SK-N-SH (cell line): ENCODE measurements around the gene RNF144B. TPM values are rescaled to one million over a fixed set of nuclear protein-coding genes. Genes with fewer than 3 reads are reported as not detected.

Experiments
- CTCF ChIA-PET: fragments of 300-600, 350-600 bp; formaldehyde crosslinking; extraction: SDS; loops from one replicate; lab custom pipeline; 2021; lab: Yijun Ruan, JAX
- POLR2A ChIA-PET: fragments of 350-600 bp; sonication (Branson Sonifier 250); formaldehyde crosslinking; extraction: SDS; loops from one replicate; lab custom pipeline; 2020; ENCODE audit warnings: antibody characterized with exemption, inconsistent platforms; lab: Yijun Ruan, JAX
- DNase-seq: peaks from one replicate; pipeline ENCODE4 v3.0.0; 2012
- H2AFZ ChIP-seq: fragments of 200-600 bp; sonication (generic); 2 replicates; pipeline ENCODE4 v1.8.1; 2016; ENCODE audit warnings: antibody characterized with exemption, mild to moderate bottlenecking, low read depth
- H3F3A ChIP-seq: fragments of 200-600 bp; sonication (generic); replicated peaks from 2 replicates; pipeline ENCODE3; 2016; ENCODE audit warnings: antibody characterized with exemption, mild to moderate bottlenecking; ENCODE audit not compliant: insufficient read depth
- H3K27ac ChIP-seq, 2 experiments: fragments of 200-500 bp in 1 of 2; fragments of 200-600 bp in 1 of 2; sonication (Bioruptor generic) in 1 of 2; sonication (generic), shearing (Covaris generic) in 1 of 2; 2 replicates each; pipeline versions ENCODE4 v1.5.1 to v1.6.1; 2014 to 2016; ENCODE audit warnings: low read depth in 2 of 2, inconsistent platforms in 1 of 2, low read length in 1 of 2, mild to moderate bottlenecking in 1 of 2, mixed read lengths in 1 of 2
- H3K27me3 ChIP-seq: fragments of 200-600 bp; sonication (generic), shearing (Covaris generic); 2 replicates; pipeline ENCODE4 v1.6.1; 2016; ENCODE audit warnings: mixed run types; ENCODE audit not compliant: insufficient read depth
- H3K36me3 ChIP-seq, 2 experiments: fragments of 200-500 bp in 1 of 2; fragments of 200-600 bp in 1 of 2; sonication (Bioruptor generic) in 1 of 2; sonication (generic) in 1 of 2; replicated peaks in 1 of 2; 2 replicates each; pipeline versions ENCODE3 to v1.5.1; 2014 to 2016; ENCODE audit warnings: low read length in 1 of 2, mild to moderate bottlenecking in 1 of 2; ENCODE audit not compliant: insufficient read depth in 2 of 2, control insufficient read depth in 1 of 2
- H3K4me1 ChIP-seq, 2 experiments: fragments of 200-500 bp in 1 of 2; fragments of 200-600 bp in 1 of 2; sonication (Bioruptor generic) in 1 of 2; sonication (generic), shearing (Covaris generic) in 1 of 2; 2 replicates each; pipeline versions ENCODE4 v1.5.1 to v1.6.1; 2014 to 2016; ENCODE audit warnings: low read depth in 1 of 2, low read length in 1 of 2, mixed run types in 1 of 2; ENCODE audit not compliant: insufficient read depth in 2 of 2, control insufficient read depth in 1 of 2
- H3K4me2 ChIP-seq: fragments of 200-600 bp; sonication (generic), shearing (Covaris generic); 2 replicates; pipeline ENCODE4 v1.6.1; 2017; ENCODE audit warnings: mixed run types
- H3K4me3 ChIP-seq, 2 experiments: fragments of 200-500 bp in 1 of 2; fragments of 200-600 bp in 1 of 2; sonication (Bioruptor generic) in 1 of 2; sonication (generic), shearing (Covaris generic) in 1 of 2; 2 replicates each; pipeline versions ENCODE4 v1.5.1 to v1.8.1; 2014 to 2016; ENCODE audit warnings: low read depth in 2 of 2, inconsistent platforms in 1 of 2, low read length in 1 of 2, mild to moderate bottlenecking in 1 of 2, mixed read lengths in 1 of 2, moderate library complexity in 1 of 2
- H3K79me2 ChIP-seq: fragments of 200-600 bp; sonication (generic); 2 replicates; pipeline ENCODE4 v1.8.1; 2017; ENCODE audit warnings: mild to moderate bottlenecking; ENCODE audit not compliant: insufficient read depth
- H3K9ac ChIP-seq: fragments of 200-600 bp; sonication (generic); 2 replicates; pipeline ENCODE4 v1.6.1; 2017; ENCODE audit warnings: mixed run types
- H3K9me2 ChIP-seq: fragments of 200-600 bp; sonication (generic); 2 replicates; pipeline ENCODE4 v1.6.1; 2017; ENCODE audit warnings: mixed run types
- H3K9me3 ChIP-seq: fragments of 200-600 bp; sonication (generic); 2 replicates; pipeline ENCODE4 v1.6.1; 2017; ENCODE audit warnings: mixed run types, mild to moderate bottlenecking, moderate library complexity
- H4K20me1 ChIP-seq: fragments of 200-600 bp; sonication (generic); 2 replicates; pipeline ENCODE4 v1.6.1; 2017; ENCODE audit warnings: mild to moderate bottlenecking, mixed run types; ENCODE audit not compliant: insufficient read depth
- CHD2 ChIP-seq: fragments of 150-350 bp; IDR thresholded peaks from 2 replicates; pipeline ENCODE4 v1.6.1; 2018; ENCODE audit warnings: low read length; ENCODE audit not compliant: partially characterized antibody
- ELF1 ChIP-seq: IDR thresholded peaks from 2 replicates; pipeline ENCODE4 v1.4.0; 2012
- FOXM1 ChIP-seq: IDR thresholded peaks from 2 replicates; pipeline ENCODE4 v1.4.0; 2012; ENCODE audit warnings: low read depth, mild to moderate bottlenecking
- GABPA ChIP-seq: IDR thresholded peaks from 2 replicates; pipeline ENCODE4 v1.4.0; 2012; ENCODE audit warnings: low read depth, mild to moderate bottlenecking
- MEF2A ChIP-seq: IDR thresholded peaks from 2 replicates; pipeline ENCODE4 v1.4.0; 2012; ENCODE audit warnings: low read depth, borderline replicate concordance
- NRF1 ChIP-seq: IDR thresholded peaks from 2 replicates; pipeline ENCODE4 v1.6.1; 2012; ENCODE audit warnings: low read depth, mild to moderate bottlenecking, low read length
- POLR2AphosphoS5 ChIP-seq: IDR thresholded peaks from 2 replicates; pipeline ENCODE4 v1.6.1; 2012; ENCODE audit warnings: low read depth, low read length
- SMC3 ChIP-seq: IDR thresholded peaks from 2 replicates; pipeline ENCODE4 v1.6.1; 2012; ENCODE audit warnings: low read depth, low read length, improper control_type of control experiment
- TCF12 ChIP-seq: IDR thresholded peaks from 2 replicates; pipeline ENCODE4 v1.4.0; 2012
- YY1 ChIP-seq: IDR thresholded peaks from 2 replicates; pipeline ENCODE4 v1.4.0; 2012; ENCODE audit warnings: low read depth, mild to moderate bottlenecking
- ZBTB33 ChIP-seq: IDR thresholded peaks from 2 replicates; pipeline ENCODE4 v1.4.0; 2012; ENCODE audit warnings: low read depth, borderline replicate concordance
- WGBS: methylation state at CpG from one replicate; pipeline ENCODE4 v1.1.6; 2017; ENCODE audit warnings: low lambda C conversion rate; 5-methylcytosine and 5-hydroxymethylcytosine counted together
- polyA plus RNA-seq, 3 experiments: library from polyadenylated mRNA; depleted of rRNA; stranded (reverse); fragments of >200 nt; gene quantifications; 2 replicates each; pipeline ENCODE4 v1.2.3, GENCODE V29; 2012
- TF ChIP-seq, protein P1 (sequence below): IDR thresholded peaks from 2 replicates; pipeline ENCODE4 v1.4.0; 2012; ENCODE audit warnings: low read depth
- TF ChIP-seq, protein P2 (sequence below): fragments of 150-350 bp; IDR thresholded peaks from 2 replicates; pipeline ENCODE4 v1.6.1; 2016; ENCODE audit warnings: mild to moderate bottlenecking, low read depth, low read length

The RNF144B gene
- polyA plus RNA-seq, 1 of the 3 experiments (the other 2 are of a cell fraction): 1.2 TPM

GRCh38 chr6:18423426-18423825 lies 36.3 kb downstream of the RNF144B start:
- H3K27ac ChIP-seq: no peak overlapping the region
- ChIA-PET POLR2A (no interaction called here), CTCF (no interaction called here)
- WGBS: 50% methylated on average over 3 of the region's 3 CpGs
- no peaks in the 10 kb centered on the region for H3K27me3 ChIP-seq
- H3K9me2 ChIP-seq: no peaks in the 10 kb centered on the region
- no peak overlapping the region for H3K4me2 ChIP-seq
- TF ChIP-seq CHD2 (no peak), TCF12 (no peak), NRF1 (no peak), POLR2AphosphoS5 (no peak), ELF1 (no peak), MEF2A (no peak), GABPA (no peak), YY1 (no peak), SMC3 (no peak)
- TF ChIP-seq, protein P1, sequence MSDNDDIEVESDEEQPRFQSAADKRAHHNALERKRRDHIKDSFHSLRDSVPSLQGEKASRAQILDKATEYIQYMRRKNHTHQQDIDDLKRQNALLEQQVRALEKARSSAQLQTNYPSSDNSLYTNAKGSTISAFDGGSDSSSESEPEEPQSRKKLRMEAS: no peak
- H4K20me1 ChIP-seq: no peaks in the 10 kb centered on the region
- H2AFZ ChIP-seq: no peak overlapping the region
- DNase-seq: no peak
- H3K9ac ChIP-seq: no peak overlapping the region
- no peaks in the 10 kb centered on the region for H3K36me3 ChIP-seq
- no peaks in the 10 kb centered on the region for H3K79me2 ChIP-seq
- no peaks in the 10 kb centered on the region for H3K4me1 ChIP-seq
- H3K4me3 ChIP-seq: no peak overlapping the region
- no peaks in the 10 kb centered on the region for H3K9me3 ChIP-seq
- H3F3A ChIP-seq: peaks cover 4% of the 10 kb centered on the region

DNA sequence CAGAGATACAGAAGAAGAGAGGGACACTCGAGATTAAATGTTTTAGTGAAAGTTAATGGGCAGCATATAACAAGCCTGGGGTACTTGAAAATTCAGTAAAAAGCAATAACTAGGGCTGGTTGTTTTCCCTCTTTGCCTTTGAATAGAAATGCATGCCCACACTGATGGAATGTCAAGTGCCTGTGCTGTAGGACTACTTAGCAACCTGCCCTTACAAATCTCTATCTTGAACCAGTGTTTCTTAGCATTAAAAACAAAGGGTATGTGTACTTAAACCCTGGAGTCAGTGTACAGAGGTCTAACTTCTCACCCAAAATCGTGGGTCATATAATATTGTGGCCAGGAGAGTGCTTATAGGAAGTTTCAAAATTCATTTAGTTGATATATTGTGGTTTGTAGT lies 37.1 kb downstream of the RNF144B start:
- H3K27ac ChIP-seq: no peak overlapping the region
- 19% methylated on average over 2 of the region's 2 CpGs for WGBS

More for the DNA sequence above, 37.1 kb downstream of the RNF144B start:
- POLR2A ChIA-PET: no interaction called here
- Histone ChIP-seq H3F3A (peaks cover 4% of the 10 kb centered on the region), H2AFZ (no peak overlapping the region), H3K9ac (no peak overlapping the region), H3K79me2 (no peaks in the 10 kb centered on the region), H3K36me3 (no peaks in the 10 kb centered on the region), H3K4me3 (no peak overlapping the region), H3K9me3 (no peaks in the 10 kb centered on the region)
- CTCF ChIA-PET: no interaction called here
- DNase-seq: no peak
- no peak for TF ChIP-seq ZBTB33
- no peak for TF ChIP-seq CHD2
- TF ChIP-seq TCF12: no peak
- TF ChIP-seq FOXM1: no peak
- TF ChIP-seq, protein P2, sequence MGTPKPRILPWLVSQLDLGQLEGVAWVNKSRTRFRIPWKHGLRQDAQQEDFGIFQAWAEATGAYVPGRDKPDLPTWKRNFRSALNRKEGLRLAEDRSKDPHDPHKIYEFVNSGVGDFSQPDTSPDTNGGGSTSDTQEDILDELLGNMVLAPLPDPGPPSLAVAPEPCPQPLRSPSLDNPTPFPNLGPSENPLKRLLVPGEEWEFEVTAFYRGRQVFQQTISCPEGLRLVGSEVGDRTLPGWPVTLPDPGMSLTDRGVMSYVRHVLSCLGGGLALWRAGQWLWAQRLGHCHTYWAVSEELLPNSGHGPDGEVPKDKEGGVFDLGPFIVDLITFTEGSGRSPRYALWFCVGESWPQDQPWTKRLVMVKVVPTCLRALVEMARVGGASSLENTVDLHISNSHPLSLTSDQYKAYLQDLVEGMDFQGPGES: no peak
- TF ChIP-seq, all 33 proteins: peak for 0
- Histone ChIP-seq H3K4me2 (no peak overlapping the region), H3K9me2 (no peaks in the 10 kb centered on the region), H4K20me1 (no peaks in the 10 kb centered on the region), H3K27me3 (no peaks in the 10 kb centered on the region), H3K4me1 (no peaks in the 10 kb centered on the region)
